ENCODE data around the gene WDR37. TPM values are rescaled to one million over a fixed set of nuclear protein-coding genes. Genes with fewer than 3 reads are reported as not detected.

Gene WDR37
- total RNA-seq, 6 experiments from 2014 or later: 5.8 to 9.7 (median 8.3) TPM

DNA sequence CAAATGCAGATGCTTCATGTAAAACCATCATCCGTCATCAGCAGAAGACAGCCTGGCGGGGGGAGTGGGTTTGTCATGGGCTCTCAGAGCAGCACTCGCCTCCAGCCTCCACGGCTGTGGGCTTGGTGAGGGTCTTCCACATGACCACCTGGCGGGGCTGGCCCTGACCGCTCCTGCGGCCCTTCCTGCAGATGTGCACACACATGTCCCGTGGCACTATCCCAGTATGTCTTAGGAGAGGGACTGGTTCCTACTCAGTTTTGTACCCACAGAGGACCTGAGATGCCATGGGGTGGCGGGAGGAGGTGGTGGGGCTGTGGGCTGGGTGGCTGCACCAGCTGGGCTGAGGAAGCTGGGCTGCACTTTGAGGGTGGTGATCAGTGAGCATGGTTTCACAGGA lies 35.2 kb upstream of the WDR37 start:
- TF ChIP-seq POLR2A (IDR thresholded peaks at IDR 0.05) (no peak), CTCF (IDR thresholded peaks at IDR 0.05) (no peak)
- no peak for DNase-seq

GRCh38 chr10:1022413-1022812 lies 33.8 kb upstream of the WDR37 start:
- no peak for TF ChIP-seq CTCF (IDR thresholded peaks at IDR 0.05)
- no peak for TF ChIP-seq POLR2A (IDR thresholded peaks at IDR 0.05)
- intact Hi-C loops (cut with DNase I): loop anchor here in 1 of 2 donors (5.0 kb wide), 1 partner anchor 180 kb away; no protein-coding TSS in a partner anchor
- H3K9me3 ChIP-seq: no peaks in the 10 kb centered on the region
- peaks cover 0 to 13% (median 8%) of the 10 kb centered on the region in 4 donors for H3K36me3 ChIP-seq
- H3K4me1 ChIP-seq: no peaks in the 10 kb centered on the region
- ATAC-seq (peak in 1 of 4 donors; percentile 25), DNase-seq (no peak)
- no peak overlapping the region for H3K27ac ChIP-seq
- 90% methylated on average over 12 of the region's 12 CpGs for WGBS (ENCODE audit: insufficient coverage, low coverage, low lambda C conversion rate, missing lambda C conversion rate)
- H3K4me3 ChIP-seq: no peak overlapping the region
- H3K27me3 ChIP-seq: no peaks in the 10 kb centered on the region

More for the DNA sequence above, 35.2 kb upstream of the WDR37 start:
- no peaks in the 10 kb centered on the region for H3K4me1 ChIP-seq
- H3K27ac ChIP-seq: no peak overlapping the region
- 100% methylated on average over 2 of the region's 9 CpGs for WGBS (ENCODE audit: insufficient coverage, low coverage, low lambda C conversion rate, missing lambda C conversion rate)
- peak in 1 of 4 donors; percentile 23 for ATAC-seq
- H3K27me3 ChIP-seq: no peaks in the 10 kb centered on the region
- intact Hi-C loops (cut with DNase I): loop anchor here in 1 of 2 donors (5.0 kb wide), 1 partner anchor 181 kb away; no protein-coding TSS in a partner anchor
- H3K4me3 ChIP-seq: no peak overlapping the region
- no peaks in the 10 kb centered on the region for H3K9me3 ChIP-seq
- H3K36me3 ChIP-seq: peaks cover 0 to 27% (median 17%) of the 10 kb centered on the region in 4 donors

DNA sequence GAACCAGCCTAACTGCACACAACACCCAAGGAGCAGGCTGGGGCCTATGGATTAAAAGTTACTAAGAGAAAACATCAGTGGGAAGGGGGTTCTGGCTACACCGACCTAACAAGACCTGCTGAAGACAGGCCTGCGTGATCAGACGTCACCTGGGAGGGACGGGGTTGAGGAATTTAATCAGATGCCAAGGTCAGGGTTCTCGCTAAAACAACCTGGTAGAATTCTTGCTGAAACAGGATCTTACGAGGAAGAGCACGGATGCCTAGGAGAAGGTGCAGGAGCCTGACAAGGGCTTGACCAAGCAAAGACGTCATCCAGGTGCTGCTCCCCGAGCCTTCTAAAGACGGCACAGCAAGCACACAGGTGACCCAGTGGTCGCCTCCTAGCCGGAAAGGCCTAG lies 32.1 kb upstream of the WDR37 start:
- TF ChIP-seq CTCF (IDR thresholded peaks at IDR 0.05): no peak
- TF ChIP-seq POLR2A (IDR thresholded peaks at IDR 0.05): no peak
- Histone ChIP-seq H3K4me3 (no peak overlapping the region), H3K9me3 (no peaks in the 10 kb centered on the region), H3K27me3 (no peaks in the 10 kb centered on the region), H3K27ac (no peak overlapping the region), H3K36me3 (peaks cover 0 to 9% (median under 1%) of the 10 kb centered on the region in 4 donors), H3K4me1 (no peaks in the 10 kb centered on the region)
- intact Hi-C loops (cut with DNase I): loop anchor here in 1 of 2 donors (5.0 kb wide), 1 partner anchor 178 kb away; no protein-coding TSS in a partner anchor
- no peak for DNase-seq
- WGBS (ENCODE audit: insufficient coverage, low coverage, low lambda C conversion rate, missing lambda C conversion rate): 94% methylated on average over 12 of the region's 12 CpGs
- ATAC-seq: no peak

DNA sequence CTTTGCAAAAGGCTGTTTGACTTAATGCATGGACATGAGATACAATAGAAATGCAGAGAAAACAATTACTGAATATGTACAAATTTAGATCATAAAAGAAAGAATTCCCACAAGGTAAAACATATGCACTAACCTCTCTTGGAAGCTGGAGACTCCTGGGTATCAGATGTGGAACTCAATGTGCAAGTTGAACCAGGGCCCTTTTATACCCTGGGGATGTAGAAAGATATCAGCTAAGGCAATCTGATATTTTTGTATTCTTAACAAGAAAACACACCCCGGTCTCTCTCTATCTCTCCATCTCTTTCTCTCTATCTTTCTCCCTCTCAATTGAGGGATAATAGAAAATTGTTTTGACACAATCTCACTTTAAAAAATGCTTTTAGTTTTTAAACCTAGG lies 30.5 kb upstream of the WDR37 start, which contains the start of gene IDI2:
IDI2 (minus strand) TSS at position 177 of the 400 bp plus-strand sequence. CDS start 1,136 bp downstream, outside the sequence.
- no peak within 1 kb of the TSS for H3K27ac ChIP-seq
- TF ChIP-seq CTCF (IDR thresholded peaks at IDR 0.05) (no peak), POLR2A (IDR thresholded peaks at IDR 0.05) (no peak)
- no peak for ATAC-seq
- H3K4me1 ChIP-seq: no peaks in the 10 kb centered on the region
- H3K36me3 ChIP-seq: no peaks in the 10 kb centered on the region
- no peaks in the 10 kb centered on the region for H3K9me3 ChIP-seq
- intact Hi-C loops (cut with DNase I): no loop called here
- 89% methylated on average over 1 of the region's 1 CpG for WGBS (ENCODE audit: insufficient coverage, low coverage, low lambda C conversion rate, missing lambda C conversion rate)
- no peak for DNase-seq
- H3K4me3 ChIP-seq: no peak within 1 kb of the TSS
- H3K27me3 ChIP-seq: no peaks in the 10 kb centered on the region

All from right lobe of liver (tissue), 6 donors.